ENCODE results near the gene ATP8B4. TPM values are rescaled to one million over a fixed set of nuclear protein-coding genes. Genes with fewer than 3 reads are reported as not detected.

Gene ATP8B4
- total RNA-seq, 1 donor from 2014 or later: 0.56 TPM

Other genes with a start within 250 kb of the ATP8B4 start
- 0.92 TPM for gene SLC27A2, start 63.0 kb upstream of the ATP8B4 start, total RNA-seq
- 0.32 TPM for gene HDC, start 146.5 kb upstream of the ATP8B4 start, total RNA-seq
- gene GABPB1, start 236.0 kb upstream of the ATP8B4 start, total RNA-seq: 10.7 TPM

All from esophagus mucosa (tissue), 1 donor.